Progenitor cell of endocrine pancreas (in vitro differentiated cells): ENCODE results near the gene GALNT15. TPM values are rescaled to one million over a fixed set of nuclear protein-coding genes. Genes with fewer than 3 reads are reported as not detected.

Source experiments
- DNase-seq: peaks from one replicate; pipeline ENCODE4 v3.0.0; 2021; ENCODE audit warnings: low spot score; ENCODE audit not compliant: unreplicated experiment
- H3K27ac Mint-ChIP-seq: 2 replicates; pipeline ENCODE4 v1.8.0; 2021; ENCODE audit warnings: mild to moderate bottlenecking, moderate library complexity, mixed read lengths
- H3K27me3 Mint-ChIP-seq: 2 replicates; pipeline ENCODE4 v1.8.0; 2021; ENCODE audit warnings: mixed read lengths
- H3K36me3 Mint-ChIP-seq: 2 replicates; pipeline ENCODE4 v1.8.0; 2022; ENCODE audit warnings: mixed read lengths; ENCODE audit not compliant: insufficient read depth
- H3K4me1 Mint-ChIP-seq: 2 replicates; pipeline ENCODE4 v1.8.0; 2021; ENCODE audit warnings: low read depth, mixed read lengths
- H3K4me3 Mint-ChIP-seq: 2 replicates; pipeline ENCODE4 v1.8.0; 2021; ENCODE audit warnings: low read depth, mild to moderate bottlenecking, moderate library complexity, mixed read lengths
- H3K9me3 Mint-ChIP-seq: 2 replicates; pipeline ENCODE4 v1.8.0; 2021; ENCODE audit warnings: low read depth, mixed read lengths
- total RNA-seq: library from RNA; stranded (reverse); gene quantifications from 2 replicates; pipeline ENCODE4 v1.2.1, GENCODE V29; 2021
- TF ChIP-seq, protein P1 (sequence below): fragments of 200-600 bp; sonication (generic); IDR thresholded peaks from one replicate; pipeline ENCODE4 v1.5.0; 2021; ENCODE audit warnings: antibody characterized with exemption, mild to moderate bottlenecking; ENCODE audit not compliant: unreplicated experiment

GALNT15 gene
- total RNA-seq, 1 donor from 2014 or later, result 0.46 TPM

DNA sequence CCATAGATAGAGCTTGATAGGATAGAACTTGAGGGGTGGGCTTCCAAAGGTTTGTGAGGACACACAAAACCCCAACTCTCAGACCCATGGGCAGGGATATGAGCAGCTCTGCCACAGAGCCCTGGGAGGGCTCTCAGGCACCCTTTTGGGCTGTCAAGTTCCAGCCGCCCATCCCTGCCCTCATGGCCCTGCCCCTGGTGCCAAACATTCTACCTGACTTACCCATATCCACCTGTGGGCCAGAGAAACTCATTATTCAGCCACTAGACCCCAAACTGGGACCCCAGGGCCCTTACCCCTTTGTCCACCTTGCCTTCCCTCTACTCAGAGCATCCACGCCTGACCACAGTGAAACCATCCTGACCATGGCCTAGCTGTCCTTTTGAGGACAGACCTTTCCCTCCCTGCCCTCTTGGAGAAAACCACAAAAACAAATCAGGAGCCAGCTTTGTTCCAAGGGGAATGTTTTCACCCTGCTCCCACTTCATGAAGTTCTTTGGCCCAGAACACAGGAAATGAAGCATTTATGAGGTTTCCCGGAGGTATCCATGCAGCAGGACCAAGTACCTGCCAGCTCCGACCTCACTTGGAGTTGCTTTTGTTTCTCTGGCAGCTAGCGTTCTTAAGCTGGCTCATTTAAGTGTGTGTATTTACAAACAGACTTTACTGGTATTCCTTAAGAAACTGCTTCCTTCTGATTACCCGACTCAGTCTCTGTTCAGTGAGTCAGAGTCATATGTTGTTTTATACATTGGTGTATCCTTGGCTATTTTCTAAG lies 34.2 kb upstream of the GALNT15 start:
- Mint-ChIP-seq H3K36me3 (peaks cover 5% of the 10 kb centered on the region), H3K4me1 (peaks cover 5% of the 10 kb centered on the region), H3K27ac (no peak overlapping the region), H3K27me3 (peaks cover 4% of the 10 kb centered on the region), H3K4me3 (no peak overlapping the region), H3K9me3 (peaks cover 30% of the 10 kb centered on the region)
- no peak for DNase-seq
- TF ChIP-seq, protein P1, sequence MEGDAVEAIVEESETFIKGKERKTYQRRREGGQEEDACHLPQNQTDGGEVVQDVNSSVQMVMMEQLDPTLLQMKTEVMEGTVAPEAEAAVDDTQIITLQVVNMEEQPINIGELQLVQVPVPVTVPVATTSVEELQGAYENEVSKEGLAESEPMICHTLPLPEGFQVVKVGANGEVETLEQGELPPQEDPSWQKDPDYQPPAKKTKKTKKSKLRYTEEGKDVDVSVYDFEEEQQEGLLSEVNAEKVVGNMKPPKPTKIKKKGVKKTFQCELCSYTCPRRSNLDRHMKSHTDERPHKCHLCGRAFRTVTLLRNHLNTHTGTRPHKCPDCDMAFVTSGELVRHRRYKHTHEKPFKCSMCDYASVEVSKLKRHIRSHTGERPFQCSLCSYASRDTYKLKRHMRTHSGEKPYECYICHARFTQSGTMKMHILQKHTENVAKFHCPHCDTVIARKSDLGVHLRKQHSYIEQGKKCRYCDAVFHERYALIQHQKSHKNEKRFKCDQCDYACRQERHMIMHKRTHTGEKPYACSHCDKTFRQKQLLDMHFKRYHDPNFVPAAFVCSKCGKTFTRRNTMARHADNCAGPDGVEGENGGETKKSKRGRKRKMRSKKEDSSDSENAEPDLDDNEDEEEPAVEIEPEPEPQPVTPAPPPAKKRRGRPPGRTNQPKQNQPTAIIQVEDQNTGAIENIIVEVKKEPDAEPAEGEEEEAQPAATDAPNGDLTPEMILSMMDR, result no peak

DNA sequence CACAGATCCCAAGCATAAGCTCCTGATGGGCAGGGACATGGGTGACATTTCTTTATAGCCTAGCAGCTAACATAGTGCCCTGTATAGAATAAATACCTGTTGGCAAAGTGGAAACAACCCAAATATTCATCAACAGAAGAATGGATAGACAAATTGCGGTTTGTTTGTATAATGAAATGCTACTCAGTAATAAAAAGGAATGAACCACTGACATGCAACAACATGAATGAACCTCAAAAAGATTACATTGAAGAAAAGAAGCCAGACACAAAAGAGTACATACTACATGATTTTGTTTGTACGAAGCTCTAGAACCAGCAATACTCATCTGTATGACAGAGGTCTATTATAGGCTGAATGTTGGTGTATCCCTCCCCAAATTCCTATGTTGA lies 33.6 kb upstream of the GALNT15 start:
- Mint-ChIP-seq H3K27me3 (peaks cover 4% of the 10 kb centered on the region), H3K27ac (no peak overlapping the region), H3K4me1 (peaks cover 5% of the 10 kb centered on the region), H3K36me3 (peaks cover 5% of the 10 kb centered on the region), H3K4me3 (no peak overlapping the region), H3K9me3 (peaks cover 30% of the 10 kb centered on the region)
- TF ChIP-seq, protein P1, result no peak
- DNase-seq, result no peak

DNA sequence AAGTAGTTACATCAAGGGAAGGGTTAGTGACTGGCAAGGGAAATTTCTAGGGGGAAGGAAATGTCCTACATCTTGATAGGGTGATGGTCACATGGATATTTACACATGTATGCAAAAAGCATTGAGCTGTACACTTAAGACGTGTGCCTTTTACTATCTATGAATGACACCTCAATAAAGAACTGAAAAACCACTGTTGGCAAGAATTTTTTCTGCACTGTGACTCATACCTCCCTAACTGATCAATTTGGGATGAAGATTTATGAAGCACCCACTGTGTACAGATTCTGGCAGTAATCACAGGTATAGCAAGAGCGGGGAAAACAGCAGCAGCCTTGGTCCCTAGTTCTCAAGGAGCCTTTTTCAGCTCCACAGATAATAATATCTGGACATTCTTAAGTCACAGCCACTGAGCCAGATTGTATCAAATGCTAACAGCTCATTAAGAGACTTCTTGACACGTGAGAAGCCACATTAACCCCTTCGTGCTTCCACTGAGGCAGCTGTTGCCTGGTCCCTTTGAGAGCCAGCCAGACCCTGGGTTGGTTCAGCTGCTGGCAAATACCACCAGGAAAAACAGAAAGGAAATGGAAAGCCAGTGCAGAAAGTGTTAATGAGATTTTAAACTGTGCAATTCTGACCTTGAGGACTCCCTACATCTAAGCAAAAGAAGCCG lies 32.0 kb upstream of the GALNT15 start:
- TF ChIP-seq, protein P1, result no peak
- H3K27me3 Mint-ChIP-seq, result no peaks in the 10 kb centered on the region
- H3K4me1 Mint-ChIP-seq, result peaks cover 5% of the 10 kb centered on the region
- H3K4me3 Mint-ChIP-seq, result no peak overlapping the region
- H3K27ac Mint-ChIP-seq, result peak overlapping the region; percentile 64
- H3K36me3 Mint-ChIP-seq, result peaks cover 5% of the 10 kb centered on the region
- no peak for DNase-seq
- peaks cover 24% of the 10 kb centered on the region for H3K9me3 Mint-ChIP-seq

DNA sequence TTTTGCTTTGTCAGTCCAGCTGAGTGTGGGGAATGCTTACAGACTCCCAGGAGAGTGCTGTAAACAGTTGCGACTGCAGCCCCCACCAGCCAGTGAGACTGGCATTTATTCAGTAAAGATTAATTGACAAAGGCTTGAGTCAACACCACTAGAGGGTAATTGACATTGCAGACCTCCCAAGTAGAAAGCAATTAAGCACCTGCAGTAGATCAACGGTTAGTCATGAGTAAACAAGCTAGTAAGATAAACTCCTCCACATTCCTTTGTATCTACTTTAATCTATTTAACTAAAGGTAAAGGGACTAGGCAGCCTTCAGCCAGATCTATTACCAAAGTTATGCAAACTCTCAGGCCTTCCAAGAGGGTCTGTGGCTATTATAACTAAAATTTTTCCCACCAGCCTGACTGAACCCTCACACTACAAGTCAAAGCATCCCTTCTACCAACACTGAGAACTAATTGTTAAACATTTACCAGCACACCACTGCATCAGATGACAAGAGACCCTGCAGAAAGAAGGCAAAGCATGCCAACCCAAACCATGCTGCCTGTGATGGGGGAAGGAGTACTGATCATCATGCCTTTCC lies 30.5 kb upstream of the GALNT15 start:
- Mint-ChIP-seq H3K27me3 (peaks cover 6% of the 10 kb centered on the region), H3K27ac (peak overlapping the region; percentile 63), H3K9me3 (peaks cover 24% of the 10 kb centered on the region), H3K4me3 (no peak overlapping the region), H3K4me1 (peaks cover 5% of the 10 kb centered on the region), H3K36me3 (peaks cover 5% of the 10 kb centered on the region)
- DNase-seq, result no peak
- TF ChIP-seq, protein P1, result no peak

DNA sequence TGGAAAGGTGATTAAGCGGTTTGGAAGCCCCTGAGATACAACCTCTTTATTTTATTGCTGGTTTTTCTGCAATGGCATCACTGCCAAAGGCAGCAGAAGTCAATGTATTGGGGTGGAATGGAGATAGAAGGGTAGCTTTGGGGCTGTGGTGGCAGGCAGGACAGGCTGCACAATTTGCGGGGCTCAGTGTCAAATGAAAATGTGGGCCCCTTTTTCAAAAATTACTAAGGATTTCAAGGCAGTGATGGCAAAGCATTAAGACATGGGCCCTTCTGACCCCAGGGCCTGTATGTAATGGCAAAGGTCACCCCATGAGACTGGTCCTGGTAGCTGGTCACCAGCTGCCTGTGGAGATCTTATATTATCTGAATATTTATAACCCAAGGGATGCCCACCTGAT lies 29.3 kb upstream of the GALNT15 start:
- Mint-ChIP-seq H3K4me3 (no peak overlapping the region), H3K27ac (no peak overlapping the region), H3K27me3 (peaks cover 6% of the 10 kb centered on the region), H3K36me3 (peaks cover 5% of the 10 kb centered on the region), H3K4me1 (peaks cover 5% of the 10 kb centered on the region), H3K9me3 (peaks cover 24% of the 10 kb centered on the region)
- TF ChIP-seq, protein P1, result no peak
- DNase-seq, result no peak
